H9 (cell line): ENCODE results near the gene RAB5A. TPM values are rescaled to one million over a fixed set of nuclear protein-coding genes. Genes with fewer than 3 reads are reported as not detected.

Experiments
- DNase-seq: peaks from one replicate; pipeline ENCODE4 v3.0.0-alpha.2; 2017
- H2AFZ ChIP-seq: one replicate; pipeline ENCODE4 v1.6.1; 2013; ENCODE audit warnings: mild to moderate bottlenecking, low read length, control low read depth, moderate library complexity
- H2AK5ac ChIP-seq: 2 replicates; pipeline ENCODE4 v1.6.1; 2013; ENCODE audit warnings: low read length, control low read depth, mixed read lengths; ENCODE audit not compliant: insufficient read length
- H2BK120ac ChIP-seq: one replicate; pipeline ENCODE4 v1.6.1; 2013; ENCODE audit warnings: low read depth, mild to moderate bottlenecking, low read length, control low read depth, inconsistent platforms; ENCODE audit not compliant: poor library complexity, severe bottlenecking
- H2BK12ac ChIP-seq: 2 replicates; pipeline ENCODE4 v1.6.1; 2013; ENCODE audit warnings: low read length, control low read depth, mixed read lengths, low read depth; ENCODE audit not compliant: insufficient read length
- H2BK15ac ChIP-seq: 2 replicates; pipeline ENCODE4 v1.6.1; 2013; ENCODE audit warnings: low read depth, low read length, control low read depth
- H2BK20ac ChIP-seq: one replicate; pipeline ENCODE4 v1.6.1; 2013; ENCODE audit warnings: low read depth, mild to moderate bottlenecking, low read length, control low read depth, inconsistent platforms; ENCODE audit not compliant: poor library complexity, severe bottlenecking
- H2BK5ac ChIP-seq: 2 replicates; pipeline ENCODE4 v1.6.1; 2013; ENCODE audit warnings: low read length, control low read depth, mixed read lengths; ENCODE audit not compliant: insufficient read length
- H3K14ac ChIP-seq: 2 replicates; pipeline ENCODE4 v1.6.1; 2013; ENCODE audit warnings: low read length, control low read depth; ENCODE audit not compliant: insufficient read depth
- H3K18ac ChIP-seq: 2 replicates; pipeline ENCODE4 v1.6.1; 2013; ENCODE audit warnings: low read depth, mild to moderate bottlenecking, mixed read lengths, low read length, control low read depth; ENCODE audit not compliant: insufficient read length
- H3K23ac ChIP-seq: 2 replicates; pipeline ENCODE4 v1.6.1; 2013; ENCODE audit warnings: low read length, control low read depth, mixed read lengths, low read depth; ENCODE audit not compliant: insufficient read length
- H3K23me2 ChIP-seq: 2 replicates; pipeline ENCODE4 v1.6.1; 2013; ENCODE audit warnings: low read depth, mild to moderate bottlenecking, mixed read lengths, low read length, control low read depth; ENCODE audit not compliant: insufficient read length, poor library complexity, severe bottlenecking
- H3K27ac ChIP-seq: 2 replicates; pipeline ENCODE4 v1.5.1; 2013; ENCODE audit warnings: low read length, control low read depth, mixed read lengths, low read depth; ENCODE audit not compliant: insufficient read length
- H3K27me3 ChIP-seq: 2 replicates; pipeline ENCODE4 v1.6.1; 2013; ENCODE audit warnings: low read length, control low read depth, inconsistent platforms; ENCODE audit not compliant: insufficient read depth
- H3K4ac ChIP-seq: 2 replicates; pipeline ENCODE4 v1.6.1; 2013; ENCODE audit warnings: low read depth, mild to moderate bottlenecking, control low read depth, inconsistent platforms, low read length, moderate library complexity
- H3K4me1 ChIP-seq: 2 replicates; pipeline ENCODE4 v1.6.1; 2013; ENCODE audit warnings: low read length, control low read depth, inconsistent platforms; ENCODE audit not compliant: insufficient read depth
- H3K4me2 ChIP-seq: 2 replicates; pipeline ENCODE4 v1.6.1; 2013; ENCODE audit warnings: low read length, control low read depth, mixed read lengths; ENCODE audit not compliant: insufficient read length, insufficient read depth
- H3K56ac ChIP-seq: 2 replicates; pipeline ENCODE4 v1.6.1; 2013; ENCODE audit warnings: low read depth, mild to moderate bottlenecking, mixed read lengths, low read length, control low read depth; ENCODE audit not compliant: insufficient read length
- H3K79me1 ChIP-seq: 2 replicates; pipeline ENCODE4 v1.6.1; 2013; ENCODE audit warnings: low read depth, mild to moderate bottlenecking, moderate library complexity, low read length, control low read depth, inconsistent platforms; ENCODE audit not compliant: insufficient read depth, poor library complexity, severe bottlenecking
- H3K79me2 ChIP-seq: 2 replicates; pipeline ENCODE4 v1.6.1; 2013; ENCODE audit warnings: low read length, control low read depth, inconsistent platforms; ENCODE audit not compliant: insufficient read depth
- H3K9ac ChIP-seq: 2 replicates; pipeline ENCODE4 v1.6.1; 2013; ENCODE audit warnings: low read length, control low read depth, mixed read lengths; ENCODE audit not compliant: insufficient read length; ENCODE audit errors: extremely low read depth
- H3K9me3 ChIP-seq: one replicate; pipeline ENCODE4 v1.6.1; 2013; ENCODE audit warnings: low read depth, low read length, inconsistent platforms; ENCODE audit not compliant: control insufficient read depth
- H3T11ph ChIP-seq: one replicate; pipeline ENCODE4 v1.6.1; 2013; ENCODE audit warnings: mild to moderate bottlenecking, low read length, control low read depth, inconsistent platforms
- H4K20me1 ChIP-seq: one replicate; pipeline ENCODE4 v1.6.1; 2013; ENCODE audit not compliant: control insufficient read depth, insufficient read length, insufficient read depth
- H4K5ac ChIP-seq: 2 replicates; pipeline ENCODE4 v1.6.1; 2013; ENCODE audit warnings: low read depth, mild to moderate bottlenecking, mixed read lengths, low read length, control low read depth; ENCODE audit not compliant: insufficient read length
- H4K8ac ChIP-seq: replicated peaks from 2 replicates; pipeline ENCODE4 v1.6.1; 2013; ENCODE audit warnings: low read length, control low read depth, mixed read lengths, low read depth; ENCODE audit not compliant: insufficient read length
- H4K91ac ChIP-seq: 2 replicates; pipeline ENCODE4 v1.6.1; 2013; ENCODE audit warnings: low read depth, mild to moderate bottlenecking, moderate library complexity, mixed read lengths, low read length, control low read depth; ENCODE audit not compliant: insufficient read length
- H3K27ac Mint-ChIP-seq, 3 experiments: 2 replicates in 2 of 3; 3 replicates in 1 of 3; pipeline ENCODE4 v1.8.0; 2020 to 2021; ENCODE audit warnings: mixed read lengths in 3 of 3, mild to moderate bottlenecking in 1 of 3, moderate library complexity in 1 of 3
- H3K27me3 Mint-ChIP-seq: 2 replicates; pipeline ENCODE4 v1.8.0; 2021; ENCODE audit warnings: low read depth, mild to moderate bottlenecking, moderate library complexity, mixed read lengths
- H3K36me3 Mint-ChIP-seq, 3 experiments: 2 replicates in 2 of 3; 3 replicates in 1 of 3; pipeline ENCODE4 v1.8.0; 2020 to 2021; ENCODE audit warnings: low read depth in 3 of 3, mixed read lengths in 3 of 3; ENCODE audit not compliant: insufficient read depth in 1 of 3
- H3K4me1 Mint-ChIP-seq, 2 experiments: 2 replicates each; pipeline ENCODE4 v1.8.0; 2020; ENCODE audit warnings: mixed read lengths in 2 of 2
- H3K4me3 Mint-ChIP-seq, 2 experiments: 2 replicates in 1 of 2; 3 replicates in 1 of 2; pipeline ENCODE4 v1.8.0; 2020 to 2021; ENCODE audit warnings: mild to moderate bottlenecking in 2 of 2, mixed read lengths in 2 of 2, moderate library complexity in 1 of 2
- H3K9me3 Mint-ChIP-seq, 2 experiments: 2 replicates in 1 of 2; 3 replicates in 1 of 2; pipeline ENCODE4 v1.8.0; 2020; ENCODE audit warnings: mild to moderate bottlenecking in 2 of 2, mixed read lengths in 2 of 2, moderate library complexity in 1 of 2
- WGBS: extraction: QIAGEN DNeasy Blood & Tissue Kit; methylation state at CpG from one replicate; pipeline ENCODE4 v1.1.7; 2013; ENCODE audit warnings: missing lambda C conversion rate, low lambda C conversion rate, mixed read lengths; ENCODE audit not compliant: insufficient read length; ENCODE audit errors: extremely low coverage; 5-methylcytosine and 5-hydroxymethylcytosine counted together
- total RNA-seq: library from RNA; stranded (reverse); gene quantifications from 2 replicates; pipeline ENCODE4 v1.2.1, GENCODE V29; 2021
- TF ChIP-seq, protein P1 (sequence below): fragments of 200-600 bp; sonication (generic); conservative IDR thresholded peaks from 3 replicates; pipeline ENCODE4 v1.8.0; 2021; ENCODE audit warnings: antibody characterized with exemption, mild to moderate bottlenecking

RAB5A gene
- total RNA-seq, 1 experiment from 2014 or later: 84.8 TPM

DNA sequence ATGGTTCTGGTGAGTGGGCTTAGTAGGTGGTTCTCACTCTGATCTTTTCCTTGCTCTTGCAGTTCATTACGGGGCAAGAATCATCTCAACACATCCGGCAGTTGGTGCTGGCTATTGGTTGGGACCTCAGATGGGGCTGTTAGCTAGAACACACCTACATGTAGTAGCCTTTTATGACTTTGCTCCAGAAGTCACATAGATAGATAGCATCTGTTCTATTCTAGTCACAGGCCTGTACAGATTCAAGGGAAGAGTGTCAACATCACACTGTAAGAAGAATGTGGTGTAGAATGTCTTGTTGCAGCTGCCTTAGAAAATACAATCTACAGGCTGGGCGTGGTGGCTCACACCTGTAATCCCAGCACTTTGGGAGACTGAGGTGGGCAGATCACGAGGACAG, 15.1 kb downstream of the RAB5A start:
- H3K27me3 ChIP-seq: no peaks in the 10 kb centered on the region
- no peaks in the 10 kb centered on the region for H3K4me1 ChIP-seq
- H2BK20ac ChIP-seq: no peak overlapping the region
- H3K27ac Mint-ChIP-seq: no peak overlapping the region; a peak in 1 of 7 replicates
- no peaks in the 10 kb centered on the region for H3K27me3 Mint-ChIP-seq
- H2AK5ac ChIP-seq: no peak overlapping the region
- peaks cover 4 to 35% (median 30%) of the 10 kb centered on the region in 3 experiments; a peak in 5 of 7 replicates for H3K36me3 Mint-ChIP-seq
- no peak overlapping the region for H2AFZ ChIP-seq
- no peak overlapping the region for H3K4me3 Mint-ChIP-seq
- H2BK5ac ChIP-seq: no peak overlapping the region
- 0 out of 4 replicates have a peak, but pooled peaks cover 0 to 2% of the 10 kb centered on the region in 2 experiments for H3K4me1 Mint-ChIP-seq
- H3K18ac ChIP-seq: no peak overlapping the region
- H4K20me1 ChIP-seq: no peaks in the 10 kb centered on the region
- no CpG with 5 or more reads among the region's 4 CpGs for WGBS
- H3K79me1 ChIP-seq: peaks cover 12% of the 10 kb centered on the region
- no peak overlapping the region for H3K4me2 ChIP-seq
- H3K23me2 ChIP-seq: no peaks in the 10 kb centered on the region
- no peak for DNase-seq
- H3K23ac ChIP-seq: no peak overlapping the region
- H3K14ac ChIP-seq: no peak overlapping the region
- no peak overlapping the region for H4K91ac ChIP-seq
- no peak overlapping the region for H3K4ac ChIP-seq
- no peak overlapping the region for H4K5ac ChIP-seq
- H3K9me3 Mint-ChIP-seq: no peaks in the 10 kb centered on the region
- TF ChIP-seq, protein P1, sequence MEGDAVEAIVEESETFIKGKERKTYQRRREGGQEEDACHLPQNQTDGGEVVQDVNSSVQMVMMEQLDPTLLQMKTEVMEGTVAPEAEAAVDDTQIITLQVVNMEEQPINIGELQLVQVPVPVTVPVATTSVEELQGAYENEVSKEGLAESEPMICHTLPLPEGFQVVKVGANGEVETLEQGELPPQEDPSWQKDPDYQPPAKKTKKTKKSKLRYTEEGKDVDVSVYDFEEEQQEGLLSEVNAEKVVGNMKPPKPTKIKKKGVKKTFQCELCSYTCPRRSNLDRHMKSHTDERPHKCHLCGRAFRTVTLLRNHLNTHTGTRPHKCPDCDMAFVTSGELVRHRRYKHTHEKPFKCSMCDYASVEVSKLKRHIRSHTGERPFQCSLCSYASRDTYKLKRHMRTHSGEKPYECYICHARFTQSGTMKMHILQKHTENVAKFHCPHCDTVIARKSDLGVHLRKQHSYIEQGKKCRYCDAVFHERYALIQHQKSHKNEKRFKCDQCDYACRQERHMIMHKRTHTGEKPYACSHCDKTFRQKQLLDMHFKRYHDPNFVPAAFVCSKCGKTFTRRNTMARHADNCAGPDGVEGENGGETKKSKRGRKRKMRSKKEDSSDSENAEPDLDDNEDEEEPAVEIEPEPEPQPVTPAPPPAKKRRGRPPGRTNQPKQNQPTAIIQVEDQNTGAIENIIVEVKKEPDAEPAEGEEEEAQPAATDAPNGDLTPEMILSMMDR: no peak
- H3K27ac ChIP-seq: no peak overlapping the region
- H3K9ac ChIP-seq: no peak overlapping the region
- H2BK120ac ChIP-seq: no peak overlapping the region
- no peaks in the 10 kb centered on the region for H3K9me3 ChIP-seq
- no peak overlapping the region for H4K8ac ChIP-seq
- H2BK12ac ChIP-seq: no peak overlapping the region
- H3K79me2 ChIP-seq: peaks cover 36% of the 10 kb centered on the region; the same call in 1 of the 2 replicates
- H3K56ac ChIP-seq: no peak overlapping the region
- no peak overlapping the region for H3T11ph ChIP-seq
- no peak overlapping the region for H2BK15ac ChIP-seq
